Amniotic epithelial cell (primary cell): ENCODE data around the gene ARHGAP4.

Experiments used
- DNase-seq: peaks from one replicate; pipeline ENCODE4 v3.0.0-alpha.2; 2010; ENCODE audit warnings: low read depth

ARHGAP4 gene

DNA sequence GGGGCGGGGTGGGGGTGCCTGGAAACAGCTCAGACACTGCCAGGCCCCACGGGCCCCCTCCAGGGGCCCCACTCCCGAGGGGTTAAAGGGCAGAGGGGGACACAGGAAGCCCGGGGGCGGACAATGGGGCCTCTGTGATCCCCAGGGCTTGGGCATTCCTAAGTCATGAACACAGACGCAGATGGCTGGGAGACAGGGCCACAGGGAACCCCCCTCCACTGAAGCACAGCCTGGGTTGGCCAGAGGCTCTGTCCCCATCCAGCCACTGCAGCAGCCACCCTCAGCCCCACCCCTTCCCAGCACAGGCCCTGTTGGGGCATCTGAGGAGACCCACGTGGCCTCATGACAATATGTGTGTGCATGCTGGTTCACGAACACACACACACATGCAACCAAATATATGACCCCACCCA lies 44.0 kb downstream of the ARHGAP4 start:
- no peak for DNase-seq

DNA sequence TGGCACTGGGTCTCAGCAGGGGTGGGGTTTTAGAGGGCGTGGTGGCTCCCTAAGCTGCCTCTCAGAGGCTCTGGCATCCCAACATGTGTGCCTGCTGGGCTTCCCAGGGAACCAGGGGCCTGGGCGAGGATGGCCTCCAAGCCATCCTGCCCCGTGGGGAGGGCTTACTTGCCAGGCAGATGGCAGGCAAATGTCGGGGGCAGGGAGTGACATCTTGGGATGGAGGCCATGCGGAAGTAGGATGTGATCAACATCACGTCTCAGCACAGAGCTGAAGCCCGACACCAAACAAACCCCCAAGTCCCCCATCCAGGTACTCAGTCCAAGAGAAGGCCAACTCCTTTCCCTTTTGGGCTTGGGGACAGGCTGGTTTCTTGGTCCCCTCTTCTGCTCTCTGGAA lies 44.8 kb downstream of the ARHGAP4 start:
- no peak for DNase-seq

DNA sequence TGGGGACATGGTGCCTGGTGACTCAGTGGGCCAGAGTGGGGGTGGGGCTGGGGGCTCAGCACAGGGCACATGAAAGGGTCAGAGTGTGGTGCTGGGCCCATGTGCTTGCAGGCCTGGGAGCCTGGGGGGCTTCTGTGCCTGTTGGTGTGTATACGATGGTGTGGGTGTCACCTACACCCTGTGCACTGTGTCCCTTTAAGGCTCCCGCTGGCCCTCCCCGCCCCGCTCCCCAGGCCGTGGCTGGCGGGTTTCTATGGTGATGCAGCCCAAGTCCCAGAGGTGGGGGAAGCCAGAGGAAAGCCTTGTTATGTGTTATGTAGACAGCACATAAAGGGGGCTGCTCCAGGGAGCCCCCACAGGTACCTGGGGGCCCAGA lies 45.6 kb downstream of the ARHGAP4 start:
- no peak for DNase-seq

DNA sequence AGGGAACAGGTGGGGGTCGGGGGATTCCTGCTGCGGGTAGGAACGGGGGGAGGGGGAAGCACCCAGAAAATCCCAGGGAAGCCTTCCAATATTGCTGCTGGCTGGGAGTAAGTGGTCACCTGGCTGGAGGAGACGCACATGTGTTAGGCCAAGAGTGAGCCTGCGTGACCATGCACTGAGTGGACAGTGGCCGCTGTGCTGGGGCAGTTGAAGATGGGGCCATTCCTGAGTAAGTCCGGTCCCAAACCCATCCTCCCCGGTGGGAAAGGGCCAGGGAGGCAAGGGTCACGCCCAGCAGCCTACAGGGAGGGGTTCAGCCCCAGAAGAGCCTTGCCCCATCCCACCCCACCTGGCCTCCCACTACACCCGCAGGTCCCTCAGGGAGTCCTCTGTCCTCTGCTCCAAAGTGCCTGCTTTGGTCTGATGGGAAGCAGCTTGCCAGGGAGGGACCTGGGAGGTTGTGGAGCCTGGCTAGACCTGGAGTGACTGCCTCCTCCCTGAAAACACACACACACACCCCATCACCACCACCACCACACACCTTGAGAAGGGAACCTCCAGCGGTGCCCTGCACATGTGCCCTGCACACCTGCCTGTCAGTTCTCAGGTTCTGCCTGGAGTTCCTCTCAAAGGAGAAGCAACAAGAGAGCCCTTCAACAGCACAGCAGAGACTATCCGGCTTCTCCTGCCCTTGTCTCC lies 46.2 kb downstream of the ARHGAP4 start:
- no peak for DNase-seq

- no peak for DNase-seq
These were observed 47.0 kb downstream of the ARHGAP4 start for GRCh38 chrX:153878969-153879653.

GRCh38 chrX:153878345-153878744 lies 47.7 kb downstream of the ARHGAP4 start:
- no peak for DNase-seq

DNA sequence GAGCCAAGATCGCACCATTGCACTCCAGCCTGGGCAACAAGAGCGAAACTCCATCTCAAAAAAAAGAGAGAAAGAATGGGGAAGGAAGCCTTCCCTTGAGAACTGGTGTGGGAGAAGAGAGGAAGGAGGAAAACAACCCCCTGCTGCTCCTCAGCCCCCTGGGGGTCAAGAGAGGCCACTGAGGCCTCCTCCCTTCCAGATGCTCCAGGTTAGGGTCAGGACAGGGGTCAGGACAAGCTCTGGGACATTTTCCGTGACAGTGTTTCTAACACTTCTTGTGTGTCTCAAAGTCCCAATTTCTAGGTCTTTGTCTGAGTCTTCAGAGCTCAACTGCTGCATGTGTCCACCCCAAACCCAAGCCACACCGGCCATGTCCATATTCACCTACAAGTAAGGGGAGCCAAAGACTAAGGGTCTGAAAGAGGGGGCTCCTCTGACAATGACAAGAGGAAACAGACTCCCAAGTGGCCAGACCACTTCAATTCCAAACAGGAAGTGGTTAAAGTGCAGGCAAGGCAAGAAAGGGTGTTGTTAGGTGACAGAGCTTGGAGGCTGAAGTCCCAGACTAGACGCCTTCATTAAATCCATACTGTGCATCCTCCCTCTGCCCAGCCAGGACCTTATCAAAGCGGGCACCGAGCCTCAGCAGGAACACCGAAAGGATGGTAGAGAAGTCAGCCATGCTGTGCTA lies 48.3 kb downstream of the ARHGAP4 start:
- no peak for DNase-seq

DNA sequence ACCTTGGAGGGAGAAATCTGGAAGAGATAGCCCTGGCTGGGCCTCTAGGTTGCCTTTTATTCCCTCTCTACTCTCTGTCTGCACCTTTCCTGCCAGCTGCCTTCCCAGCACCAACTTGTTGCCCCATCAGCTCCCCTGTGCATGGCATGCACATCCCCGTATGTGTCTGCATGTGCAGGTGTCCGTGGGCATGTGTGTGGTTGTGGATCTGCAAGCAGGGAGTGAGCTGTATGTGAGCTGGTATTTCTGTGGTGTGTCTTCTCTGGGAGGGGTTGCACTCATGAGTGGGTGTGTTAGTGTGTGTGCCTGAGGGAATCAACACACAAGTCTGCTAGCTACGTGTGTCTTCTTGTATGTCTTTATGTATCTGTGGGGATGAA lies 50.0 kb downstream of the ARHGAP4 start:
- DNase-seq = no peak

- peak; percentile 13 for DNase-seq
These were observed 50.5 kb downstream of the ARHGAP4 start for GRCh38 chrX:153875391-153876111.

GRCh38 chrX:153874366-153875125 lies 51.5 kb downstream of the ARHGAP4 start:
- DNase-seq = peak; percentile 16

GRCh38 chrX:153874085-153874365 lies 52.0 kb downstream of the ARHGAP4 start:
- no peak for DNase-seq

GRCh38 chrX:153873282-153874084 lies 52.6 kb downstream of the ARHGAP4 start:
- no peak for DNase-seq

GRCh38 chrX:153871946-153872878 lies 53.9 kb downstream of the ARHGAP4 start:
- DNase-seq = no peak

DNA sequence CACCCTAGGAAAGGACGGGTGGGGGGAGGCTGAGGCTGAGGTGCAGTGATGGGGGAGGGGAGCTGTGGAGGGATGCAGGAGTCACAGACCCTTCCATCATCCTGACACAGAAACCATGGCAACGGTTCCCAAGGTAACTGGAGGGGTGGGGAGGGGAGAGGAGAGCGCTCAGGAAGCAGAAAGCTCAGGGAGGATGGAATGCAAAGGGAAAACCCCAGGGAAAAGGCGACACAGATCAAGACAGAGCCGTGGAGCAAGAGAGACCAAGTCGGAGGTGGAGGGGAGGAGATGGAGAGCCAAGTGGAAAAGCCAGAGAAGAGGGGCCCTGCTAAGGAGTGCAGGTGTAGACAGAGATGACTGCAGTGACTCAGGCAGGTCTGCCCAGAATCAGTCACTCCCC lies 54.6 kb downstream of the ARHGAP4 start:
- DNase-seq = no peak

DNA sequence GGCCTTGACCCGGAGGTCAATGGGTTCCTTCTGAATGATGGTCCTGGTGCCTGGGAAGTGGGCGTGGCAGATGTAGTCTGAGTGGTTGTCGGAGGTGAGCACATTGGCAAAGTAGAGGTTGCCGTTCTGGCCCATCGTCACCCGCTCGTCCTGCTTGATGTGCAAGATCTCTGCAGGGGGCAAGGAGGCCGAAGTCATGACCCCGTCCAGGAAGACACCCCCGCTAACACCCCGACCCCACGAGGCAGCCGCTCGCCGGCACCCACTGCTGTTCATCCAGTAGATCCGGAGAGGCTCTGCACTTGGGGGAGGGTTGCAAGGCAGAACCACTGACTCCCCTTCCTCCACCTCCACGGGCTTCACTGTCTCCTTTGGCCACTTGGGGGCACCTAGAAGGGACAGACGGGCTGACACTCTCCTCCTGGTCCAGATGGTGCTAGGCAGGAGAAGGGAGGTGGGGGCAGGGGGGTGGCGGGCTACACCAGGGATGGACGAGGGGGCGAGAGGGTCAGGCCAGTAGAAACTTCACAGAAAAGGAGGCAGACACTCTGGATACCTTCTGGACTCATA lies 55.2 kb downstream of the ARHGAP4 start:
- DNase-seq = no peak

GRCh38 chrX:153870288-153870690 lies 55.8 kb downstream of the ARHGAP4 start:
- DNase-seq = no peak

DNA sequence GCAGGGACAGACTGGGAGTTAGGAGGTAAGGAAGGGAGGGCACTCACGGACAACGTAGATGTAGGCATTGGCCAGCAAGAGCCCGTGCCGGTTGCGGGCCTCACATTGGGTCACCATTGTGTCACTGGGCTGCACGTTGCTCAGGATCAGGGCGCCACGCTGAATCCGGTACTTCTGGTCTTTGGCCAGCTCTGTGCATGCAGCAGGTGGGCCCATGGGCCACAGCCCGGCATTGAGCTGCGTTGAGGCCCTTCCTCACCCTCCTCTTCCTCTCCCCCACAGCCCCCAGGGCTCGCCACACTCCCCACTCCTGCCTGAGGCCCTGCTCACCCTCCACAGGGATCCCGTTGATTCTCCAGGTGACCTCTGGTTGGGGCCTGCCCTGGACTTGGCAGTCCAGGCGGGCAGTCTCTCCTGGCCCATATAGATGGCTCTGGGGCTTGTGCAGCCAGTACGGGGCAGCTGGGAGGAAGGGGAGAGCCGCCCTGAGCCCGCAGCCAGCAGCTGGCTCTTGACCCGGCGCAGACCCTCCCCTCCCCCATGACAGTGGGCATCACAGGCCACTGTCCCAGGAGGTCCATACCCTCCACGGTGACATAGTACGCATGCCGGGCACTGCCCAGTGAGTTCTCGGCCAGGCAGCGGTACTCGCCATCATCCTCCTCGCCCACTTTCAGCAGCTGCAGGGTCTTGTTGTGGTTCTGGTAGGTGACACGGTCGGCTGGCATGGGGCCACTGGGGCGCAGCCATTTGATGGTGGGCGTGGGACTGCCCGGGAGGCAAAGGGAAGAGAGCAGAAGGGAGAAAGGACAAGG lies 56.4 kb downstream of the ARHGAP4 start:
- no peak for DNase-seq

DNA sequence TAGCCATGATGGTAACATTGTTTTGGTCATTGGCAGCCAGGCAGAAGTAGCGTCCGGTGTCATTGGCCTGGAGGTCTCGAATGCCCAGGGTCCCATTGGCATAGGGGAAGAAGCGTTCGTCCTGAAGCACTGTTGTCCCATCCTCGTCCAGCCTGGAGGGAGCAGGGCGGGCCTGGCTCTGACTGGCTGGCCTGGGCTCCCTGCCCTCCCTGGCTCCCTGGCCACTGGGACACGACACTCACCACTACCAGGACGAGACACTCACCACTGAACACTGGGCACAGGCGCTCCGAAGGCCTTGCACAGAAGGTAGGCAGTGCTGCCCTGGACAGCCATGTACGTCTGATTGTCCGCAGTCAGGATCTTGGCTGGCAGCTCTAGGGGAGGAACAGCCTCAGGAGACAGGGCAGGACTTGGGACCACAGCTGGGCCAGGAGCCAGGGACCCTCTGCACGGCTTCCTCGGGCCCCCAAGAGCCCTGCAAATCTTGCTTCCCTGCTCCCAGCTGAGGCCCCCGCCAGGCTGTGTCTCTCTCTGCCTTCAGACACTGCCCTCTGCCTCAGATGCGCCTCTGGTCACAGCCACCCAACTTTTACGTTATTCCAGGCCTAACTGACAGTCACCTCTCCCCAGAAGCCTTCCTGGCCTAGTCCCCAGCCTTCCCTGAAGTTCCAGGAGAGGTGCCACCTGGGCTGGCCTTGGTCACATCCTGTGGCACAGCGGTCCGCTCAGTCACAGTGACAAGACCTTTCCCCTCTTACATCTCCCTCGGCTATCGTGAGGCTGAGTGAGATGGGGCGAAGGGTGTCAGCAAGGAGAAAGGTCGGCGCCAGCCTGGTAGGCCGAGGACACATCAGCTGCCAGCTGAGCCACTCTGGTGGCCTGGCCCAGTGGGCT lies 57.2 kb downstream of the ARHGAP4 start:
- DNase-seq = no peak
